Measurements from ENCODE around the gene PDSS1. TPM values are rescaled to one million over a fixed set of nuclear protein-coding genes. Genes with fewer than 3 reads are reported as not detected.
A peak's percentile ranks its signal among the peaks of the same experiment; 100 is the strongest.

Gene PDSS1
- total RNA-seq, 1 donor, result 1.8 TPM

- Histone ChIP-seq H3K4me1 (ENCODE audit: insufficient read depth, low read length) (no peaks in the 10 kb centered on the region), H4K20me1 (ENCODE audit: insufficient read depth, low read length) (no peaks in the 10 kb centered on the region), H3K4me2 (ENCODE audit: insufficient read depth, low read length) (no peak overlapping the region), H3K4me3 (ENCODE audit: insufficient read depth, low read length) (no peak overlapping the region), H3K79me2 (ENCODE audit: insufficient read depth, low read length) (no peaks in the 10 kb centered on the region), H3K27ac (ENCODE audit: low read depth, low read length) (no peak overlapping the region), H3K36me3 (ENCODE audit: insufficient read depth, low read length) (peaks cover 25% of the 10 kb centered on the region), H3K27me3 (ENCODE audit: insufficient read depth, low read length) (no peaks in the 10 kb centered on the region), H3K9me3 (ENCODE audit: low read depth, low read length) (no peaks in the 10 kb centered on the region), H2AFZ (ENCODE audit: low read length) (no peak overlapping the region)
- DNase-seq (ENCODE audit: insufficient read length, low spot score, missing footprints), result no peak
- TF ChIP-seq CTCF (IDR thresholded peaks at IDR 0.05; ENCODE audit: extremely low read depth, low read depth, low read length), result no peak
These were observed 36.5 kb downstream of the PDSS1 start for GRCh38 chr10:26733750-26734568.

GRCh38 chr10:26735435-26735834, 37.9 kb downstream of the PDSS1 start:
- Histone ChIP-seq H3K4me2 (ENCODE audit: insufficient read depth, low read length) (no peak overlapping the region), H3K79me2 (ENCODE audit: insufficient read depth, low read length) (no peaks in the 10 kb centered on the region), H3K9me3 (ENCODE audit: low read depth, low read length) (no peaks in the 10 kb centered on the region), H3K4me1 (ENCODE audit: insufficient read depth, low read length) (peaks cover 3% of the 10 kb centered on the region), H3K4me3 (ENCODE audit: insufficient read depth, low read length) (no peak overlapping the region), H3K36me3 (ENCODE audit: insufficient read depth, low read length) (peaks cover 25% of the 10 kb centered on the region), H3K27me3 (ENCODE audit: insufficient read depth, low read length) (no peaks in the 10 kb centered on the region), H2AFZ (ENCODE audit: low read length) (no peak overlapping the region), H3K27ac (ENCODE audit: low read depth, low read length) (no peak overlapping the region), H4K20me1 (ENCODE audit: insufficient read depth, low read length) (no peaks in the 10 kb centered on the region)
- no peak for TF ChIP-seq CTCF (IDR thresholded peaks at IDR 0.05; ENCODE audit: extremely low read depth, low read depth, low read length)
- no peak for DNase-seq (ENCODE audit: insufficient read length, low spot score, missing footprints)

GRCh38 chr10:26737730-26738129, 40.2 kb downstream of the PDSS1 start:
- no peak overlapping the region for H2AFZ ChIP-seq (ENCODE audit: low read length)
- TF ChIP-seq CTCF (IDR thresholded peaks at IDR 0.05; ENCODE audit: extremely low read depth, low read depth, low read length), result no peak
- no peaks in the 10 kb centered on the region for H4K20me1 ChIP-seq (ENCODE audit: insufficient read depth, low read length)
- H3K27ac ChIP-seq (ENCODE audit: low read depth, low read length), result peak overlapping the region; percentile 13
- no peaks in the 10 kb centered on the region for H3K79me2 ChIP-seq (ENCODE audit: insufficient read depth, low read length)
- H3K4me3 ChIP-seq (ENCODE audit: insufficient read depth, low read length), result no peak overlapping the region
- DNase-seq (ENCODE audit: insufficient read length, low spot score, missing footprints), result peak; percentile 68
- peaks cover 3% of the 10 kb centered on the region for H3K4me1 ChIP-seq (ENCODE audit: insufficient read depth, low read length)
- no peaks in the 10 kb centered on the region for H3K27me3 ChIP-seq (ENCODE audit: insufficient read depth, low read length)
- no peak overlapping the region for H3K4me2 ChIP-seq (ENCODE audit: insufficient read depth, low read length)
- H3K9me3 ChIP-seq (ENCODE audit: low read depth, low read length), result no peaks in the 10 kb centered on the region
- peaks cover 36% of the 10 kb centered on the region for H3K36me3 ChIP-seq (ENCODE audit: insufficient read depth, low read length)

- Histone ChIP-seq H4K20me1 (ENCODE audit: insufficient read depth, low read length) (no peaks in the 10 kb centered on the region), H3K36me3 (ENCODE audit: insufficient read depth, low read length) (peaks cover 41% of the 10 kb centered on the region), H3K4me3 (ENCODE audit: insufficient read depth, low read length) (no peak overlapping the region), H3K79me2 (ENCODE audit: insufficient read depth, low read length) (no peaks in the 10 kb centered on the region), H3K27ac (ENCODE audit: low read depth, low read length) (no peak overlapping the region), H3K27me3 (ENCODE audit: insufficient read depth, low read length) (no peaks in the 10 kb centered on the region), H3K4me1 (ENCODE audit: insufficient read depth, low read length) (peaks cover 3% of the 10 kb centered on the region), H3K4me2 (ENCODE audit: insufficient read depth, low read length) (no peak overlapping the region), H2AFZ (ENCODE audit: low read length) (no peak overlapping the region), H3K9me3 (ENCODE audit: low read depth, low read length) (no peaks in the 10 kb centered on the region)
- DNase-seq (ENCODE audit: insufficient read length, low spot score, missing footprints), result no peak
- no peak for TF ChIP-seq CTCF (IDR thresholded peaks at IDR 0.05; ENCODE audit: extremely low read depth, low read depth, low read length)
These were observed 40.9 kb downstream of the PDSS1 start for GRCh38 chr10:26738301-26738911.

Measured in osteoblast (primary cell).